Astrocyte (in vitro differentiated cells and primary cell): ENCODE measurements around the gene IFT88. TPM values are rescaled to one million over a fixed set of nuclear protein-coding genes. Genes with fewer than 3 reads are reported as not detected.
"Not testable (repeated sequence)": the region's sequence is repeated elsewhere in the genome, so short reads cannot be mapped to it uniquely, and the experiment has no call there.

Source experiments
- DNase-seq: peaks from one replicate; pipeline ENCODE4 v3.0.0-alpha.2; 2010; ENCODE audit warnings: low read depth
- FAIRE-seq: peaks from 2 replicates; lab custom pipeline; 2011; peaks lifted over from hg19 to GRCh38; lab: Jason Lieb, UNC
- H2AFZ ChIP-seq: 2 replicates; pipeline ENCODE4 v1.6.0; 2012; ENCODE audit warnings: low read depth, low read length, inconsistent platforms
- H3K27ac ChIP-seq: 2 replicates; pipeline ENCODE4 v1.5.1; 2011; ENCODE audit warnings: low read depth, low read length, inconsistent platforms
- H3K27me3 ChIP-seq: 2 replicates; pipeline ENCODE4 v1.6.0; 2011; ENCODE audit warnings: low read length, inconsistent platforms; ENCODE audit not compliant: insufficient read depth
- H3K36me3 ChIP-seq: 2 replicates; pipeline ENCODE4 v1.5.1; 2011; ENCODE audit warnings: low read length, inconsistent platforms; ENCODE audit not compliant: insufficient read depth
- H3K4me1 ChIP-seq: 2 replicates; pipeline ENCODE4 v1.5.1; 2011; ENCODE audit warnings: low read length, inconsistent platforms; ENCODE audit not compliant: insufficient read depth
- H3K4me2 ChIP-seq: 2 replicates; pipeline ENCODE4 v1.6.0; 2012; ENCODE audit warnings: low read length, inconsistent platforms
- H3K4me3 ChIP-seq: 2 replicates; pipeline ENCODE4 v1.5.1; 2011; ENCODE audit warnings: low read depth, mild to moderate bottlenecking, low read length, inconsistent platforms; ENCODE audit not compliant: insufficient read depth
- H3K79me2 ChIP-seq: 2 replicates; pipeline ENCODE4 v1.6.0; 2012; ENCODE audit warnings: mild to moderate bottlenecking, low read length, inconsistent platforms; ENCODE audit not compliant: insufficient read depth
- H3K9ac ChIP-seq: 2 replicates; pipeline ENCODE4 v1.6.0; 2012; ENCODE audit warnings: mild to moderate bottlenecking, low read length, inconsistent platforms
- H3K9me3 ChIP-seq: 2 replicates; pipeline ENCODE4 v1.5.1; 2012; ENCODE audit warnings: low read depth, mild to moderate bottlenecking, low read length, inconsistent platforms; ENCODE audit not compliant: insufficient read depth
- H4K20me1 ChIP-seq: 2 replicates; pipeline ENCODE4 v1.6.0; 2012; ENCODE audit warnings: low read length, inconsistent platforms; ENCODE audit not compliant: insufficient read depth
- H3K27ac Mint-ChIP-seq: one replicate; pipeline ENCODE4 v1.8.0; 2021; ENCODE audit warnings: mild to moderate bottlenecking, mixed read lengths; ENCODE audit not compliant: unreplicated experiment
- H3K27me3 Mint-ChIP-seq: one replicate; pipeline ENCODE4 v1.8.0; 2021; ENCODE audit warnings: low read depth, mixed read lengths; ENCODE audit not compliant: unreplicated experiment
- H3K36me3 Mint-ChIP-seq: one replicate; pipeline ENCODE4 v1.8.0; 2021; ENCODE audit warnings: low read depth, mixed read lengths; ENCODE audit not compliant: unreplicated experiment
- H3K4me1 Mint-ChIP-seq: one replicate; pipeline ENCODE4 v1.8.0; 2021; ENCODE audit warnings: low read depth, mixed read lengths; ENCODE audit not compliant: unreplicated experiment
- H3K4me3 Mint-ChIP-seq: one replicate; pipeline ENCODE4 v1.8.0; 2021; ENCODE audit warnings: mild to moderate bottlenecking, moderate library complexity, mixed read lengths; ENCODE audit not compliant: unreplicated experiment
- H3K9me3 Mint-ChIP-seq: one replicate; pipeline ENCODE4 v1.8.0; 2021; ENCODE audit warnings: mild to moderate bottlenecking, mixed read lengths; ENCODE audit not compliant: unreplicated experiment
- EZH2 ChIP-seq: IDR thresholded peaks from 2 replicates; pipeline ENCODE4 v1.6.1; 2012; ENCODE audit warnings: mild to moderate bottlenecking, low read length, inconsistent platforms; ENCODE audit not compliant: insufficient read depth
- total RNA-seq: library from RNA; stranded (reverse); gene quantifications from 2 replicates; pipeline ENCODE4 v1.2.1, GENCODE V29; 2021
- TF ChIP-seq, protein P1 (sequence below): IDR thresholded peaks from 2 replicates; pipeline ENCODE4 v1.5.1; 2011; ENCODE audit warnings: low read depth, mild to moderate bottlenecking, inconsistent platforms, low read length, moderate library complexity; ENCODE audit not compliant: insufficient read depth

Gene IFT88
- total RNA-seq, 1 donor from 2014 or later, result 7.6 TPM

DNA sequence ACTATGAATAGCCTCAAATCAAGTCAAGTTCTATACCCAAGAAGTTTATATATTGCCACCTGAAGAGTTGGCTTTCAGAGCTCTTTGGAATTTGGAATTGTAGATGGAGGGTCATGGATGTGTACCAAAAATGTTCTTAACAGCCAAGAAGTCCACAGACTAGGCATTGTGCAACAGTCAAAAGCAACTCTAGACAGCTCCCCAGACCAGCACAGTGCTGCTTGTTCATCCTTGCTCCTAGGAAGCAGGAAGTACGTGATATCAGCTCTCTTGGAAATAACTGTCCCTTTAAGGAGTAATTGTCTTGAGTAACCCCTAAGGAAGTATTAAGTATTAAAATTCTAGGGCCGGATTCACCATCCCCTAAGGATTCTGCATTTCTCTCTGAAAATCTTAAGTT lies 105.8 kb downstream of the IFT88 start:
- Mint-ChIP-seq H3K9me3 (no peaks in the 10 kb centered on the region), H3K27me3 (no peaks in the 10 kb centered on the region), H3K4me3 (no peak overlapping the region), H3K36me3 (peaks cover 3% of the 10 kb centered on the region), H3K4me1 (no peaks in the 10 kb centered on the region), H3K27ac (no peak overlapping the region)
- TF ChIP-seq, protein P1, sequence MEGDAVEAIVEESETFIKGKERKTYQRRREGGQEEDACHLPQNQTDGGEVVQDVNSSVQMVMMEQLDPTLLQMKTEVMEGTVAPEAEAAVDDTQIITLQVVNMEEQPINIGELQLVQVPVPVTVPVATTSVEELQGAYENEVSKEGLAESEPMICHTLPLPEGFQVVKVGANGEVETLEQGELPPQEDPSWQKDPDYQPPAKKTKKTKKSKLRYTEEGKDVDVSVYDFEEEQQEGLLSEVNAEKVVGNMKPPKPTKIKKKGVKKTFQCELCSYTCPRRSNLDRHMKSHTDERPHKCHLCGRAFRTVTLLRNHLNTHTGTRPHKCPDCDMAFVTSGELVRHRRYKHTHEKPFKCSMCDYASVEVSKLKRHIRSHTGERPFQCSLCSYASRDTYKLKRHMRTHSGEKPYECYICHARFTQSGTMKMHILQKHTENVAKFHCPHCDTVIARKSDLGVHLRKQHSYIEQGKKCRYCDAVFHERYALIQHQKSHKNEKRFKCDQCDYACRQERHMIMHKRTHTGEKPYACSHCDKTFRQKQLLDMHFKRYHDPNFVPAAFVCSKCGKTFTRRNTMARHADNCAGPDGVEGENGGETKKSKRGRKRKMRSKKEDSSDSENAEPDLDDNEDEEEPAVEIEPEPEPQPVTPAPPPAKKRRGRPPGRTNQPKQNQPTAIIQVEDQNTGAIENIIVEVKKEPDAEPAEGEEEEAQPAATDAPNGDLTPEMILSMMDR, result no peak
- TF ChIP-seq EZH2, result no peak
- Histone ChIP-seq H3K27me3 (no peaks in the 10 kb centered on the region), H4K20me1 (no peaks in the 10 kb centered on the region), H3K36me3 (no peaks in the 10 kb centered on the region), H3K27ac (no peak overlapping the region), H3K4me2 (no peak overlapping the region), H3K4me3 (no peak overlapping the region), H2AFZ (no peak overlapping the region), H3K4me1 (no peaks in the 10 kb centered on the region), H3K9ac (no peak overlapping the region), H3K9me3 (no peaks in the 10 kb centered on the region), H3K79me2 (no peaks in the 10 kb centered on the region)
- FAIRE-seq (no peak), DNase-seq (peak; percentile 10)

DNA sequence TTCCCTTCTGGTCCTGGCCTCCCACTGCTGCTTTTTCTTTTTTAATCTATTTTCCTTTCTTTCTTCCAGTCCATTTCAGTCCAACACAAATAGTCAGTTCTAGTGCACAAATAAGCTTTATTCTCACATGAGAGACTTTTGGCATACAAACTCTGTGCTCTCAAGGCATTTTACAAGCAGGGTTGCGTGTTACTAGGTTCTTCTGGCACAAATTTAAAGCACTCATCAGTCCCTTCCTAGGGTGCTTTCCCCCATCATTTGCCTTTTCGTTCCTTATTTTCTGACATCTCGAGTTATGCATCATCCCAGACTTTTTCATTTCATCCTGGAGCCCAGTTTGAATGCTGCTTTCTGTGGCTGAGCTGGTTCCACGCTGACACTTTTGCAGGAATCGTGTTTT lies 106.8 kb downstream of the IFT88 start:
- H3K27me3 Mint-ChIP-seq, result no peaks in the 10 kb centered on the region
- H3K36me3 Mint-ChIP-seq, result peaks cover 3% of the 10 kb centered on the region
- Histone ChIP-seq H3K4me3 (no peak overlapping the region), H3K27me3 (no peaks in the 10 kb centered on the region), H3K4me2 (no peak overlapping the region), H3K4me1 (no peaks in the 10 kb centered on the region), H2AFZ (no peak overlapping the region), H3K9me3 (no peaks in the 10 kb centered on the region), H3K27ac (no peak overlapping the region), H3K9ac (no peak overlapping the region), H3K79me2 (no peaks in the 10 kb centered on the region), H3K36me3 (no peaks in the 10 kb centered on the region), H4K20me1 (no peaks in the 10 kb centered on the region)
- FAIRE-seq (no peak), DNase-seq (no peak)
- no peak overlapping the region for H3K4me3 Mint-ChIP-seq
- H3K4me1 Mint-ChIP-seq, result no peaks in the 10 kb centered on the region
- no peak overlapping the region for H3K27ac Mint-ChIP-seq
- H3K9me3 Mint-ChIP-seq, result no peaks in the 10 kb centered on the region
- no peak for TF ChIP-seq EZH2
- TF ChIP-seq, protein P1, result no peak

DNA sequence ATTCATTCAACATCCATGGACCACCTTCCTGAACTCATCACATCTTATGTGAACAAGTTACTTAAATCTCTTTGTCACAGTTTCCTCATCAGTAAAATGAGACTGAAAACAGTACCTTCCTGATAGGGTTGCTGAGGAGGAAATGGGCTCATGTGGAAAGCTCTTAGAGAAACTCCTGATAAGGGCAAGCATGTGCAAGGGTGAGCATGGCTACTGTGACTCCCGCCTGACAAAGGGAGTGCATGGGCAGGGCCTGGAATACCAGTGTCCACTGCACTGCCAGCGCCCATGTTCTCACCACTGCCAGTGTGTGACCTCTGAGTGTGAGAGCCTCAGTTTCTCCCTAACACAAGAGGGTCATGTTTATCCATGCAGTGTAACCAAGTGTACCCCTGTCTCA lies 109.3 kb downstream of the IFT88 start:
- Histone ChIP-seq H4K20me1 (no peaks in the 10 kb centered on the region), H3K36me3 (no peaks in the 10 kb centered on the region), H3K9me3 (no peaks in the 10 kb centered on the region), H2AFZ (no peak overlapping the region), H3K27me3 (no peaks in the 10 kb centered on the region), H3K27ac (no peak overlapping the region), H3K4me2 (no peak overlapping the region), H3K9ac (no peak overlapping the region), H3K79me2 (no peaks in the 10 kb centered on the region), H3K4me1 (no peaks in the 10 kb centered on the region), H3K4me3 (no peak overlapping the region)
- FAIRE-seq (no peak), DNase-seq (no peak)
- TF ChIP-seq, protein P1, result no peak
- TF ChIP-seq EZH2, result no peak
- Mint-ChIP-seq H3K27me3 (no peaks in the 10 kb centered on the region), H3K27ac (no peak overlapping the region), H3K4me3 (no peak overlapping the region), H3K36me3 (peaks cover 5% of the 10 kb centered on the region), H3K4me1 (no peaks in the 10 kb centered on the region), H3K9me3 (no peaks in the 10 kb centered on the region)

DNA sequence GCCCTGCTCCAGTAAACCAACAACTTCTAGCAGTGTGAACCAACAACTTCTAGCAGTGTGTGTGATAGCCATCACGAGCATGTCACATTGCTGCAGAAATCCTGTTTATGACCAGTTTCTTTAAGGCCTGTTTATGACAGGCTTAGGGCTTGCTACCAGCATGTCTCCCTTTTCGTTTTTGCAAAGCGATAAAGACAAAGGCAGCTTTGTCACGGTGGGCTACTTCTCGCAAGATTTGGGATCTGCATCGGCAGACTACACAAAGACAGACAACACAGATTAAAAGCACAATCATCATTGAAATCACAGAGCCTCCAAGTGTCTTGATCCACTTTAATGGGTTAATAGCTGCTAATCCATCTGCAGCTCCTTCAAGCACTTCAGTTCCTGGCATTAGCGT lies 111.6 kb downstream of the IFT88 start:
- not testable (repeated sequence) for H3K4me1 Mint-ChIP-seq, H3K27me3 ChIP-seq, H3K9ac ChIP-seq, H4K20me1 ChIP-seq, H3K4me3 ChIP-seq, H3K4me3 Mint-ChIP-seq, FAIRE-seq, H3K79me2 ChIP-seq, H3K36me3 ChIP-seq, H3K9me3 Mint-ChIP-seq, H3K27ac ChIP-seq, H3K4me1 ChIP-seq, DNase-seq, H2AFZ ChIP-seq, H3K27ac Mint-ChIP-seq, H3K4me2 ChIP-seq, H3K27me3 Mint-ChIP-seq, H3K36me3 Mint-ChIP-seq, H3K9me3 ChIP-seq
